Testis (tissue), 2 donors: ENCODE measurements around the gene NAPG.
"Not testable (repeated sequence)": the region's sequence is repeated elsewhere in the genome, so short reads cannot be mapped to it uniquely, and the experiment has no call there.

Experiments
- CTCF ChIP-seq, 3 experiments: fragments of 450-650 bp in 2 of 3; fragments of 200-600 bp in 1 of 3; sonication (generic) in 1 of 3; IDR thresholded peaks; one replicate each; pipeline ENCODE4 v1.5.1; 2016 to 2019; ENCODE audit warnings: antibody characterized with exemption in 3 of 3, mild to moderate bottlenecking in 2 of 3, moderate library complexity in 1 of 3
- POLR2A ChIP-seq: fragments of 450-650 bp; IDR thresholded peaks from one replicate; pipeline ENCODE4 v1.6.1; 2017; ENCODE audit warnings: antibody characterized with exemption, mild to moderate bottlenecking, moderate library complexity

- TF ChIP-seq CTCF (IDR thresholded peaks at IDR 0.05); POLR2A: not testable (repeated sequence)
Measured at GRCh38 chr18:10569941-10570340, 44.1 kb downstream of the NAPG start.
